ENCODE measurements around the gene RTN4.
"Not testable (repeated sequence)": the region's sequence is repeated elsewhere in the genome, so short reads cannot be mapped to it uniquely, and the experiment has no call there.

The RTN4 gene

DNA sequence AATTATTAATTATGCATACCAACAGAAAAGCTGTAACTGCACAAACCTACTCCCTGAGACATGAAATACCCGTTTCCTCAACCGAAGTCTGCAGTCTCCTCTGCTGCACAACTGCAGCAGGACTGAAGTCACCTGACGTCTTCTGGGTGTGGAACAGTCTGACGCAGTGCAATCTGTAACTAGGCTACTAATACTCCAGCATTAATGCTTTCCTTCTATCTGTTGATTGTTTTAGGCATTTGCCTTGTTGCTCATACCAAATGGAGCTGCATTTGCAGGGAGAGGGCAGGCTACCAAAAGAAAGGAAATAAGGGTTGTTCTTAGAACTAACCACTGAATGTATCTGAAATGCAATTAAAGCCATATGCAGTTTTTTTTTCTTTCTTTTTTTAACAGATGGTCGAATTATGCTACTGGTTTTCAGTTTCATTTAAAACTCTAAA lies 40.1 kb downstream of the RTN4 start:
- DNase-seq (ENCODE audit: low spot score) = peak; percentile 78

DNA sequence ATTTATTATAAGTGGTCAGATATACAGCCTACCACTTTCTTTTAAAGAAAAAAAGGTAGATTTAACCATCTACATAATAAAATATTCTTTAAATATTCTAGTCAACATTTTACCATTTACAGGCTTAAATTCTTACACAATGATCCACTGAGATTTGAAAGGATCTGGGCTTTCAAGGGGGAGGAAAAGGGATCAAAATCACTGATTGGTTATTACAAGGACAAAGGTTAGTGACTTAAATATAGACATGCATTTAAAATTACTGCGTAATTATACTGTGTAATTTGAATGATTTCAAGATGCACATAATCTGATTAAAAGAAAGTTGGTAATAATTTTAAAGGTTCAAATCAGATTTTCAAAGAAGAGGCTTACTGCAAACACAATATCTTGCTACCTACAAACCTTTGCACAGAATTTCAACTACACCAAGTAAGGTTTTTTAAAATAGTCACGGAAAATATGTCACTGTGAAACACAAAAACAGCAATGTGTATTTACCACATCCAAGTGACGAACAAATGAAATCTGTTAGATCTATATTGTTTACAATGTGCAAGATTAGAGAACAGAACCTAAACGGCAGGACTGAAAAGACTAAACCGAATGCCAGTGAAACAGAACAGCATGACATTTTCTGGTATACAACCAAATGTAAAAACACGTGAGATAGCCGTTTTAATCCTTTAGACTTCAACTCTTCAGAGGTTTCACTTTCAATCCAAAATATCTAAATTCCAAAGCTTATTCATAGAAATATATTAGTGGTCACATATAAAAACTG lies 40.8 kb downstream of the RTN4 start:
- DNase-seq (ENCODE audit: low spot score) = no peak

DNA sequence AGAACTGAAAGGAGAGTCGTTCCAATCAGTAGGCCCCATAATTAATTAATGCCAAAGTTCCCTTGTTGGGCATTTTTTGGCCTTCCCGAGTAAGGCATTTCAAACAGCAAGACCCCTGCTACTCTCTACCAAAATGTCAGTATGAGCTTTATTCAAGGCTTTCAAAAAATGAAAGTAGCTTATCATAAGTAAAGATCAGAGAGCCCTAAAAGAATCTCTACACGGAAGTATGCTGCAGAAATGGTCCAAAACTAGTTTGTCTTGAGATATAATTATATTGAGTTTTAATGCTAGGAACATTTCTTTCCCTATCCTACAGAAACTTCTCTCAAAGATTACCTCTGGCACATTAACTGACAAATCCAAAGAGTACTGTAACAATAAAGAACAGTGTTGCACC lies 43.9 kb downstream of the RTN4 start:
- no peak for DNase-seq (ENCODE audit: low spot score)

DNA sequence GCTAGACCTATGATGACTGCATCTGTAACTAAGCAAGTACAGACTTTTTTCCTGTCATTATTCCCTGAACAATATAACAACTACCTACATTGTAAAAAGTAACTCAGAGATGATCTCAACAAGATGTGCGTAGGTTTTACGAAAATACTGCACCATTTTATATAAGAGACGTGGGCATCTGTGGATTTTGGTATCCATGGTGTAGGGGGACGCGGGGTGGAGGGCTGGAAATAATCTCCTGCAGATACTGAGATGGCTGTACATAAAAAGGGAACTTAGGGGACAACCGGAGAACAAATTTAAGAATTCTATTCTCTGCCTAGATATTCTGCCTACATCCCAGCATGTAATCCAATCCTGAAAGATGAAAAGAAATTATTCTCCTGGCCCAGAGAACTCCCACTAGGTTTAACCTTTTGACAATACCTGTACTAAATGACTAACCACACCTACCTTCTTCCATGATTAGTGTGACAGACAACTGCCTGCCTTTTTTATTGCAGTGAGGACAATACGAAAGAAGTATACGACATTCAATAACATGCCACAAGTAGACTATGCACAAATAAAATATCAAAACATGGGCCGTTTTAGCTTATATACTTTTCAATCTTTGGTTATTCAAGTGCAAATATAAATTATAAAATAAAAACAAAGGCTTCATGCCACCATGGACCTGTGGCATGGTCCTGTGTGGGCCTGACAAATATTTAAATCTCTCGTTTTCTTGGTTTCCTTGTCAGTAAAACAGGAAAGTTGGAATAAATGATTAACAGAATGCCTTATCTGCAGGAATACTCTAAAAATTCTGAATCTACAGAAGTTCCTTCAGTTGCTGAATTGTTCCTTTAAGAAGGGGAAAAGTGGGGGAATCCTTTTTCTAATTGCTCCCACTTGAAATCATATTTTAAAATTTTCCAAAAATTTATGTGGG lies 46.3 kb downstream of the RTN4 start:
- DNase-seq (ENCODE audit: low spot score) = no peak

DNA sequence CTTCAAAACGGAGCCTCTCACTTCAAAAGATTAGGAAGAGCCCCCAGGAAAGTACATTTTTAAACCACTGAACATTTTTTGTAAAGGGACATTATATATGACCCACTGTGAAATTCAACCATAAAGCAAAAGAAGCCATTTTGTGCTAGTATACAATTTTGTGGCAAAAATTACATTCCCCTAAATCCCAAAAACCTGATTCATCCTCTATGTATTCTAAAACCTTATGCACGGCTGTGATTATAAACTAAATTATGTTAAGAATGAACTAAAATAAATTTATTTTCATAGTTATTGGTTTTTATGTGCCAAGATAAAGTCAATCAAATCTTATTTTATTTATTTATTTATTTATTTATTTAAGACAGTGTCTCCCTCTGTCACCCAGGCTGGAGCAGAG lies 48.5 kb downstream of the RTN4 start:
- no peak for DNase-seq (ENCODE audit: low spot score)

DNA sequence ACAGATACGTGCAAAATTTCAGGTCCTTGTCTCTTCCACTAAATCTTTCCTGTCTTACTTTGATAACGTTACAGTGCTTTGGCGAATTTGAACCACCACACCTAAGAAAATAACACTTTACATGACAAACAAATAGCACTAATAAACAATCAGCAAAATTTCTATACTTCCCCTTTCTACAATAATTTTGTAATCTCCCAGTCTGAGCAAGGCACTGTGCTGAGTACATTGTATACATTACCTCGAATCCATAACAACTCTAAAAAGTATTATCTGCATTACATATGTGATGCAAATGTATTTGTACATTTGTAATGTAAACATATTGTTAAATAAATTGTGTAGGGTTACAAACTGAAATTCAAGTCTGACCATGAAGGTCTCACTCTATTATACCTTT lies 49.9 kb downstream of the RTN4 start:
- DNase-seq (ENCODE audit: low spot score) = no peak

DNA sequence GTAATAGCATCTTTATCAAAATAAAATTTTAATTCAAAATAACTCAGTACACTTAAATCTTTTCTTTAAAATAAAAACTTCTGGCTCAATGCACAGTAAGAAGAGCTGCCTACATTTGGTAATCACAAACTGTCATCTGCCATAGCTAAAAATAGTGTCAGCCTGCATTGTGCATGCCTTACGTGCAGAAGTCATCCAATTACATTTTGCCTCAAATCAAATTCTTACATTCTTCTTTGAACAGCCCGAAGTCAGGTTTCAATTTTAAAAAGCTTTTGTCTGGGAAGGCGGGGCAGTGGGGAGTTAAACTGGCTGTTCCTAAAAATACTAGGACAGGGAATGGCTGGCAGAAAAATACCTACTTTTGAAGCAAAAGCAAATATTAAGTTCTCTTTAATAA lies 51.1 kb downstream of the RTN4 start:
- no peak for DNase-seq (ENCODE audit: low spot score)

DNA sequence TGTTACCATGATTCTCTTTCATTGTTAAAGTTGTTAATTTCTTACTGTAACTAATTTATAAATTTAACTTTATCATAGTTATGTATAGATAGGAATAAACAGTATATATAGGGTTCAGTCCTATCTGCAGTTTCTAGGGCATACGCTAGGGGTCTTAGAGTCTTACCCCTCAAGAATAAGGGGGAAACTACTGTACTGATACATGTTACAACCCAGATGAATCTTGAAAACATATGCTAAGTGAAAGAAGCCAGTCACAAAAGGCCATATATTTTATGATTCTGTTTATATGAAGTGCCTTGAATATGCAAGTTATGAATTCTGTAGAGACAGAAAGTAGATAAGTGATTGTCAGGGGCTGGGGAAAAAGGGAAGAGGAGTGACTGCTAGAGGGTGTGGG lies 52.4 kb downstream of the RTN4 start:
- DNase-seq (ENCODE audit: low spot score) = no peak

DNA sequence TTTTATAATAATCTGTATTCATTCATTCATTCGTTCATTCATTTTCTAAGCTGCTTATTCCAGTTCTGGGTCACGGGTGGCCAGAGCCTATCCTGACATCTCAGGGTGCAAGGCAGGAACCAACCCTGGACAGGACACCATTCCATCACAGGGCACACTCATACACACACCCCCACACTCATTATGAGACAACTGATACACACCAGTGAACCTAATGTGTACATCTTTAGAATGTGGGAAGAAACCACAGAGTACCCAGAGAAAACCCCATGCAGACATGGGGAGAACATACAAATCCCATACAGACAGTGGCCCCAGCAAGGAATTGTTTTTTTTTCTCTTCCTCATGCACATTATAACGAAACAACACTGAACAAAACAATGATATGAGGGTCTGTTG lies 54.7 kb downstream of the RTN4 start:
- no peak for DNase-seq (ENCODE audit: low spot score)

DNA sequence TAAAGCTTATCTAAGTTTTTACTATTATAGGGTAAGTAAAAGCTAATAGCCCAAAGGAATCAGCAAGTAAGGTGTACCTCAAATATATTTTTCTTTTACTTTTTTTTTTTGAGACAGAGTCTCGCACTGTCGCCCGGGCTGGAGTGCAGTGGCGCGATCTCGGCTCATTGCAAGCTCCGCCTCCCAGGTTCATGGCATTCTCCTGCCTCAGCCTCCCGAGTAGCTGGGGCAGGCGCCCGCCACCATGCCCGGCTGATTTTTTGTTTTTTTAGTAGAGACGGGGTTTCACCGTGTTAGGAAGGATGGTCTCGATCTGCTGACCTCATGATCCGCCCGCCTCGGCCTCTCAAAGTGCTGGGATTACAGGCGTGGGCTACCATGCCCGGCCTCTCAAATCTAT lies 59.6 kb downstream of the RTN4 start:
- not testable (repeated sequence) for DNase-seq (ENCODE audit: low spot score)

DNA sequence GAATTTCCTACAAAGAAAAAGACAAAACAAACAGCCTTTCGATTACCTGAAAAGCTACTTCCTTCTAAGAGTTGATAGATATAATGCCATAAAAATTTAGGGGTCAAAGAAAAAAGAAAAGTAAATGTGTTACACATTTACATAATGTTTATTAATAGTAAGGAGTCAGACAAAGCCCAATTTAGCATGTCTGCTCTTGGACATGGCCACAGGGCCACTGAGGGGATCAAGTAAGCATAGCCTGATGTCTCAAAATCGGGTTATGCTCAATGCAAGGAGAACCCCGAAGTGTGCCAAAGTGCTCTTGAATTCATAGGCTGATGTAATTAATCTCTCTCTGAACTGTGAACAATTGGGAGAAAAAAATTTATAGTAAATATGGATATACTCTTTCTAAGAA lies 61.6 kb downstream of the RTN4 start:
- no peak for DNase-seq (ENCODE audit: low spot score)

DNA sequence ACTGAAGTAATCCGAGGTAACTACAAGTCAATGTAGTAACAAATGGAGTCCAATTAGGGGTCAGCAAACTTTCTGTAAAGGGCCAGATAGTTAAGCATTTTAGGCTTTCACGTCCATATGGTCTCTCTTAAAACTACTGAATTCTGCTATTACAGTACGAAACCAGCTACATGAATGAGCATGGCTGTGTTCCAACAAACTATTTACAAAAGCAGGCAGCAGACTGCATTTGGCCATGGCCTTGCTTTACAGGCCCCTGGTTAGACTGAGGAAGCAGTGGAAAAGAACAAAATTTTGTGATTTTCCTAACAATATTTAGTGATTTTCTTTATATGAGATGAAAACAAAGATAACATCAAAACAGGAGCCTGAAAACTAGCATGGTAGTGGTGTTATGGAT lies 64.0 kb downstream of the RTN4 start:
- DNase-seq (ENCODE audit: low spot score) = no peak

DNA sequence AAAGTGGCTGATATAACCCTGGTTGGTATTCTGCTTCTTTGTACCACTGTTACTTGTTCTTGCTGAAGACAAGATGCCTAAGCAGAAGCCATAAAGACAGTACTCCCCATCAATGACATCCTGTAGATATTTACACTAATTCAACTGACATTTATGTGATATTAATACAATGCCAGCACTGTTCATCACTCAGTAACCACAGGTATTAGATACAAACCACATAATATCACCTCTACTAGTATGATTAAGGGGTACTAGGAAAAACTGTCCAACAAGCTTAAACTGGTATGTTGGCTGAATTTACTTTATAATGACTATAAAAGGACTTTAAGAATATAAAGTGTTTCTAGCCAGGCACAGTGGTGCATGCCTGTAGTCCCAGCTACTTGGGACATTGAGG lies 65.8 kb downstream of the RTN4 start:
- peak; percentile 32 for DNase-seq (ENCODE audit: low spot score)

DNA sequence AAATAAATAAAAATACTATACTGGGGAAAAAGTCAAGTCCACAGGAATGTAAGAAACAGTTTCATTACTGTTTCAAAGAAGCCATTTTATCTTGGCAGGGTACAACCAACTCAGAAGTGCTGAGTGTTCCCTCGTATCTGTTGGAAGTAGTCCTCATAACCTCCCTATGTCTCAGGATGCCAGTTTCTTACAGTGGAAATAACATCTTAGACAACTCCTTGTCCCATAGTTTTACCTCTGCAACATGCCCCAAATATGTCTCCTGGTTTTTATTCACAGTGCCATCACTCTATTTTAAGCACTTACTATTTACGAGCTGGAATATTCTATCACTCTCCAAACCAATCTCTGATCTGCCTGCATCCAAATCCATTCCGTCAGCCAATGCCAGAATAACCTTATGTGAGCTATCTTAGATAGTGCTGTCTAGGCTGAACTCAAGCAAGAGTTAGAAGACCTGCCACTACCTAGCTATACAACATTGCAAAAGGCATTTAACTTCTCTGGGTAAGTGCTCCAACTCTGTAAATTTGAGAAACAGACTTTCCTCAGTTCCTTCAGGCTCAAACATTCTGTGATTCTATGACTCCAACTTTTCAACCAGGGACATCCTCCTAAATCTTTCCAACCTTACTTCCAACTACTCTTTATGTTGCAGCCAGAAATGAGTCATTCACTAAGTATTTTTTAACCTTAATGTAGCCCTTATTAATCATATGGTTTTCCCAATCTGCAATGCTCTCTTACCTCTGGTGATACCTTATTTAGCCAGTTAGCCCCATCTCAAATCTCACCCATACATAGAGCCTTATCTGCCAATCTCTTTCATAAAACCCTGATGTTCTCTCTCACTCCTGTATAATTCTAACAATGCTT lies 66.7 kb downstream of the RTN4 start:
- DNase-seq (ENCODE audit: low spot score) = peak; percentile 48

DNA sequence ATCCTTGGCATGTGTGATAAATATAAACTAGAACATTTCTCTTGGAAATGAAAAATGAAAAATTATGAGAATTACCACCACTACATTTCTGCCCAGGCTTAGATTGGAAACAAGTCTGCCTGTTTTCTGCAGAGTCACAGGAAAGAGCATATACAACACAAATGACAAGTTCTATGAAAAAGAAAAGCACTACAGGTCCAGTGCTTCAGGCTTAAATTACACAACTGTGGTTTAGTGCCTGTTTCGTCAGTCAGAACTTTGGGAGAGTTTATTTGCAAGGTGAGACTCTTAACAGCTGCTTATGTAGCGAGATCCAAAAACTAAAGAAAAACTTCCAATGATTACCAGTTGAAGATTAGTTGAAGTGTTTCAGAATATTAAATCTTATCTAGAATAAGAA lies 68.9 kb downstream of the RTN4 start:
- DNase-seq (ENCODE audit: low spot score) = no peak

DNA sequence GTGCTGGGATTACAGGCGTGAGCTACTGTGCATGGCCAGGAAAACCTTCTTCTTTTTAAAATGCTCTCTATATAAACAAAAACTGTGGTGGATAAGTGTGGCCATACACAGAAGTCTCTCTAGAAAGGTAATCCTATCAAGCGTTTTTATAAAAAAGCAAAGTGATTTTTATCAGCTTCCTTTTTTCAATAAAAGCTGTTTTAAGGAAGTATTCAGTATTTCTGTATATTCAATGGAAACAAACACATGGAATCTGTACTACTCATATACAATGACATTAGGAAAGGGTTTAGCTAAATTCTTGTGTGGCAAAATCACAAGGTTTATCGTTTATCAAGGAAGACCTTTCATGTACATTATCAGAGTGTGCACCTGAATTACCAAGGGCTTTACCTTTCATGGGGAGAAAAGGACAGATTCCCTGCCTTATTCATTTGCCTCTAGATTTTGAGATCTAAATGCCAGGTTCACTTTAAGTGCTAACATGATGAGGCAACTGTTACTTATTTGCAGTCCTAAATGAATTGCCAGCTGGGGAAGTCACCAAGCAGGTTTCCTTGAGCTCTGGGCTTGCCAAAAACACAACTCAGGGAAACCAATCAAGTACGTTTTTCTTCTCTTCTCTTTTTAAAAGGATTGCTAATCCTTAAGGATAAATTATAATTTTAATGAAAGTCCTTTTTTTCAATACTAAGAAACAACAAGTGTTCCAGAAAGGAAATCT lies 70.8 kb downstream of the RTN4 start:
- peak; percentile 51 for DNase-seq (ENCODE audit: low spot score)

DNA sequence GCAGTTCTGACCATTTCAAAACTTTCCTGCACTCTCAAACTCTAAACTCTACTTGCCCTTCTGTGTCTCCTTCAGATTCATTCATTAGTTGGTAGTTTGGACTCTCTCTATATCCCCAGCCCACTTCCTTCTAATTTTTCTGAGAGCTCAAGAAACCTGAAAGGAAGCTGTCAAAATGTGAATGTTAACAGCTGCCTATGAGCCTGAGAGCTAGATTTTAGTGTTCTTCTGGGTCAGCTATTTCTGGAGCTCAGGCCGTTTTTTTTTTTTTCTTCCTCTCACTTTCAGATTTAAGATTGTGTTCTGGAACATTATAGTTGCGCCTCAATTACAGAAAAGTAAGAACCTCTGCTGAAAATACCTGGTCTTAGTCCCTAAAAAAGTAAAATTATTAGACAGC lies 73.1 kb downstream of the RTN4 start:
- no peak for DNase-seq (ENCODE audit: low spot score)

DNA sequence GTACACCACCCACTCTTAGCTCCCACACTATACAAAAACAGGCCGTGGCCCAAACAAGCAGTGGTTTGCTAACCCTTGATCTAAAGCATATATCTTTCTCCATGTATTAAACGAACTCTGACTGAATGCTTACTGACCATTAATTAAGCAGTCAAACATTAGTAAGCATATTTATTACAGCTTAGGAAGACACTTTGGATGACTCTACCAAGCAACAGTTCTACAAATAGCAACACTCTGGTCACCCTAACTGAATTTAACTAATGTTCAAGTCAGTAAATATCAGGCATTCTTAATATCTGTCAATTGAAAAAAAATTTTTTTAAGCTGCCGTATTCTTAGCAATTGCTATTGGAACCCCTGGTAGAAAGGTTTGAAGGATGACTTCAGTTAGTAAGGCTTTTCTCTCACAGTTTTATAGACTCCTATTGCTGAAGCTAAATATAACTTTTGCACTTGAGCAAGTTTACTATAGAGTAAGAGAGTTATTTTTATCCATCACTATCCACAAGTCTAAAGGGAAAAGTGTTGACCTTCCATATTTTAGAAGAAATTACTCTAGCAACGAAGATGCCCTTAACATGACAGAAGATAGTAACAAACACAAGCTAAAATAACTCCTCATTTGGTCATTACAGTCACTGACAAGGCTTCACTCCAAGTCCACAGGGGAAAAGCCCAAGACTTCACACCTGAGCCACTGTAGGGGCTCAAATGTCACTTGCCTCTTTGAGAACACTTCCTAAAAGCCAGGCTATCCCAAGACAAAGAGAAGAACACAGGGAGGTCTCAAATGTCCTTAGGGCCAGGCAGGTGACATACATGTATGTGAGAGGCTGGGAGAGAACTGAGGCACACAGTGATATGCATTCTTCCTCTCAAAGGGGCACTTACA lies 74.4 kb downstream of the RTN4 start:
- no peak for DNase-seq (ENCODE audit: low spot score)

DNA sequence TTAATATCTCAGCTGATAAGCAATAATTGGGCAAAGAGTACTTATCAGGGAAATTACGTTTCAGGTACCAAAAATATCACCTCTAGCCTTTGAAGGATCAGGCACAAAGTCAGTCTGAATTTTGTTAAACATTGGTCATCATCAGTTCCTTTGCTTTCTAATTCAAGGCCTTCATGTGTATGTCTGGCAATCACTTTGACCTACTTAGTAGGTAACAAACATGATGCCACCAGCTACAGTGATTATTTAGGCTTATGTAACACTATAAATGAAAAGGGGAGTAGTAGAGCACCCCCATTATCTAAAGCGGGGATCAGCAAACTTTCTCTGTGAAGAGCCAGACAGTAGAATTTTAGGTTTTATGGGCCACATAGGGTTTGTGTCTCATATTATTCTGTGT lies 75.1 kb downstream of the RTN4 start:
- no peak for DNase-seq (ENCODE audit: low spot score)

DNA sequence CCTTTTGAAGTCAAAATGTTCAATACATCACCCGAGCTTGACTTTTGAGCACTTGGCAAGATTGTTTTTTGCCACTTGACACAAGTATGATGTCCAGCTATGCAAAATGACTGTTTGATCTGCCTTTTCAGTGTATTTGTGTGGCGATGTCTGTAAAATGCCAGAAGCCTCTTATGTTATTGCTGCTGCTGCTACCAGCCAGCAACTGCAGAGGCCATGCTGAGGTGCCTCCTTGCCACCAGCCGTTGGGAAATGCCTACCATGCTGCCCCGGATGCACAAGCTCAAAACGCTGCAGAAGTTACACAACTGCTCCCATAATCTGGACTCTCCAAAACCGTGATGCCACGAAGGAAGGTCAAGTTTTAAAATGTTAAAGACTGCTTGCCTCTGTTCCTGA lies 80.3 kb downstream of the RTN4 start:
- DNase-seq (ENCODE audit: low spot score) = no peak

Data from kidney tubule cell (primary cell).